Right lobe of liver (tissue), 4 donors: ENCODE measurements around the gene NPAS2.

Source experiments
- POLR2A ChIP-seq: fragments of 450-650 bp; IDR thresholded peaks from one replicate; pipeline ENCODE4 v1.6.1; 2017; ENCODE audit warnings: antibody characterized with exemption, mild to moderate bottlenecking
- TF ChIP-seq, protein P1 (sequence below), 4 donors: fragments of 200-600 bp in 3 of 4; fragments of 450-650 bp in 1 of 4; IDR thresholded peaks; one replicate each; pipeline versions ENCODE4 v1.5.1 to v1.8.0; 2016 to 2022; ENCODE audit warnings: antibody characterized with exemption in 4 of 4, mild to moderate bottlenecking in 2 of 4
- donor health status: DM: no; HTN: no; CAD: no.
- donor health status: DM: no; HTN: no; CAD: no.
- donor health status: DM: no; HTN: yes; CAD: no.

DNA sequence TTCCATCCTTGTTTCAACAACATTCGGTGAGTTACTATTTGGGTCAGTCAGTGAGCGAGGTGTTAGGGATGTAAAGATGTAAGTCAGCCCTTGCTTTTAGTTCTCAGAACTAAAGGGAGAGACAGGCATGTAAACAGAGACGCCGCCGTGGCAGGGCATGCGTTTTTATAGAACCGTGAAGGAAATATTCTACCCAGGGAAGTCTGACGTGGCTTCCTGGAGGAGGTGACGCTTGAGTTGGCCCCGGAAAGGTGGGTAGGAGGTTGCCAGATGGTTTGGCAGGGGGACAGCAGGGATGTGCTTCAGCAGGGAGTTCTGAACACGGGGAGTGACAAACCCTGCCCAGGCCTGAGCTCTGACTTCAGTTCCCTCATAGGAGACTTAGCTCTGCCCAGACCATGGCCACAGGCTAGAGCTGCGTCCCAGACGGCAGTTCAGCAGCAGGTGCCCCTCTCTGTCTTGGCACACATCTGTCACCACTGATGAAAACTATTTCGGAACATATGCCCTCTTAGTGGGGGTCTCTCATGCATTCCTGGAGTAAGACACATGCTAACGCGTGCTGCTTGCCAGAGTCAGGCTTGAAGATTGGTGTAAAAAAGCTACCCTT lies 158.7 kb downstream of the NPAS2 start:
- TF ChIP-seq, protein P1, sequence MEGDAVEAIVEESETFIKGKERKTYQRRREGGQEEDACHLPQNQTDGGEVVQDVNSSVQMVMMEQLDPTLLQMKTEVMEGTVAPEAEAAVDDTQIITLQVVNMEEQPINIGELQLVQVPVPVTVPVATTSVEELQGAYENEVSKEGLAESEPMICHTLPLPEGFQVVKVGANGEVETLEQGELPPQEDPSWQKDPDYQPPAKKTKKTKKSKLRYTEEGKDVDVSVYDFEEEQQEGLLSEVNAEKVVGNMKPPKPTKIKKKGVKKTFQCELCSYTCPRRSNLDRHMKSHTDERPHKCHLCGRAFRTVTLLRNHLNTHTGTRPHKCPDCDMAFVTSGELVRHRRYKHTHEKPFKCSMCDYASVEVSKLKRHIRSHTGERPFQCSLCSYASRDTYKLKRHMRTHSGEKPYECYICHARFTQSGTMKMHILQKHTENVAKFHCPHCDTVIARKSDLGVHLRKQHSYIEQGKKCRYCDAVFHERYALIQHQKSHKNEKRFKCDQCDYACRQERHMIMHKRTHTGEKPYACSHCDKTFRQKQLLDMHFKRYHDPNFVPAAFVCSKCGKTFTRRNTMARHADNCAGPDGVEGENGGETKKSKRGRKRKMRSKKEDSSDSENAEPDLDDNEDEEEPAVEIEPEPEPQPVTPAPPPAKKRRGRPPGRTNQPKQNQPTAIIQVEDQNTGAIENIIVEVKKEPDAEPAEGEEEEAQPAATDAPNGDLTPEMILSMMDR (IDR thresholded peaks at IDR 0.05) = no peak
- TF ChIP-seq POLR2A = no peak
